KBM-7 (cell line): ENCODE results near the gene TTLL5.

ENCODE experiments used
- DNase-seq: peaks from one replicate; pipeline ENCODE4 v3.0.0-alpha.2; 2015
- in situ Hi-C: fragments of 300-500 bp; cut with MboI; formaldehyde crosslinking; loops from 2 replicates; pipeline ENCODE4 v1.14.3; 2020; ENCODE audit warnings: low sequenced_read_pairs, low pct_unique_long_range_greater_than_20kb, mixed read lengths

Gene TTLL5

DNA sequence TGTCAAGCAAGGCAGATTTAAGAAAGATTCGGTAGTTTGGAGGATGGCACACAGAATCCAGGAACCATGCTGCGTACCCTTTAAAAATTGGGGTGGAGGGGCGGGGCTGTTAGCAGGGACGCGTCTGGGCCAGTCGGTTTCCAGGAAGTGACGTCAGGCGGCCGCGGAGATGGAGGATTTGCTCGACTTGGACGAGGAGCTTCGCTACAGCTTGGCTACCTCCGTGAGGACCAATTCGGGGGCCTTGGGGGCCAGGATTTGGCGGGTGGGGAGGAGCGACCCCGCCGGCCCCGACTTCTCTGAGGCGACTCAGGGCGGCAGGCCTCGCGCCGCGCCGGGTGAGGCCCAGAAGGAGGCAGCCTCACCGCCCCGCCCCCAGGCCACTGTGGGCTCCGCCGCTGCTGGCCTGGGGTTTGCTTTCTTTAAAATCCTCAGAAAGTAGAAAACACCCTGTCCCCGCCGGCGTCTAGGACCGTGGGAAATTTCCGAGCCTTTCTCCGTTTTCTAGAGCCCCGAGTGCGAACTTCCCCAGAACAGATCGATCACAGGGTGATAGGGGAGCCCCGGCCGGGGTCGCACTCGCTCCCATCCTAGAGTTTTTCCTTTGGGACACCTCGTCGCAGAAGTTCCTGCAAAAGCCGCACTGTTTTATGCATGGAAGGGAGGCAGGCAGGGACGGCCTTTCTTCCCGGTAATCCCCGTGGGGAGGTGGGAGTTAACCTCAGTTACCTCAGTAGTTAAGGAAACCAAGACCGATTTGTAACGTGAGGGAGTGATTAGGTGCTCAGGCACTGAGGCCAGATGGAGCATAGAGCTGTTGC lies 324.8 kb downstream of the TTLL5 start, which contains the start of gene IFT43:
Gene IFT43 (plus strand): TSS at position 146 of the 821 bp plus-strand sequence. CDS start 24 bp downstream, at position 170.
- in situ Hi-C loops = no loop called here

DNA sequence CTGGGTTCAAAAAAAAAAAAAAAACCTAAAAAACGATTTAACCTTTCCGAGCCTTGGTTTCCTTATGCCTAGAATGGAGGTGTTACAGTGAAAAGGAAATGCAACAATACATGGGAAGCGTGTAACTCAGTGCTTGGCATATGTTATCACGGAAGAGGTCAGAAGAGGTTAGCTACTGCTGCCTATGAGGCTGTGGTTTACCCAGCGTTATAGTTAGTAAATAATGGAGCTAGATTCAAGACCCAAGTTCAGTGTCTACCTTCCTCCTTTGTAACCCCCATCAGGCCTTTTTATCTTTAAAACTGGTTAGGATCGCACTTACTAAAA lies 325.4 kb downstream of the TTLL5 start:
- DNase-seq = no peak
- in situ Hi-C loops = no loop called here

More for the DNA sequence above, 324.8 kb downstream of the TTLL5 start, which contains the start of gene IFT43:
- DNase-seq = peak; percentile 78

DNA sequence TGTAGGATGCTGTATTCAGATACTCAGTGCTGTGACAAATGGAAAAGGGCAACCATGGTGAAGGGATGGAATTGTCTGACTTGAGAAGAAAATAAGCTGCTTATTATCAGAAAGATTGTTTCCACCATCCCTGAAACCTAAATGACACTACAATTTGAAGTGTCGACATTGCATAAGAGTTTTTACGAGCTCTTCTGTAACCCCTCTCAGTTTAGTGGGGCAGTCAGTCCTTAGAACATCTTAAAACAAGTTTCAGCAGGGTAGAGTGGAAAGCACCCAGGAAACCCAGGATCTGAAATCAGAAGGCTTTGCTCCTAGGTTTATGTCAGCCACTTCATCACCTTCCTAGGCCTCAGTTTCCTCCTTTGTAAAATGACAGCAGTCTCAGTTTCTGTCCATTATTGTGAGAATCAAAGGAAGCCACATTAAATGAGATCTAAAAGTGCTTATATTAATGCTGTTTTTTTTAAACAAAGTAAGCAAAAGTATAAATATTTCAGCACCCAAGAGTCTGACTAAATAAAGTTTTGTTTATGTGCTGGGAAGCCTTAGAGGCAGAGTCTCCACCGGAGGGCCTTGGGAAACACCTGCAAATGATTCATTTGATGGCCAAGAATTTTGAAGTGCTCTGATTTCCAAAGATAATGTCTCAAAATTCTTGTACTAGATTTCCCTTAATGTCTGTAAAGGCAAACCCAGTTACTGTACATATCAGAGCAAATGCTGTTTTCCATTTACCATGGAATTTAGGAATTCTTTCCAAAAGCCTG lies 326.3 kb downstream of the TTLL5 start:
- in situ Hi-C loops = no loop called here
- DNase-seq = no peak

GRCh38 chr14:75989134-75989533 lies 328.1 kb downstream of the TTLL5 start:
- in situ Hi-C loops = no loop called here
- no peak for DNase-seq

DNA sequence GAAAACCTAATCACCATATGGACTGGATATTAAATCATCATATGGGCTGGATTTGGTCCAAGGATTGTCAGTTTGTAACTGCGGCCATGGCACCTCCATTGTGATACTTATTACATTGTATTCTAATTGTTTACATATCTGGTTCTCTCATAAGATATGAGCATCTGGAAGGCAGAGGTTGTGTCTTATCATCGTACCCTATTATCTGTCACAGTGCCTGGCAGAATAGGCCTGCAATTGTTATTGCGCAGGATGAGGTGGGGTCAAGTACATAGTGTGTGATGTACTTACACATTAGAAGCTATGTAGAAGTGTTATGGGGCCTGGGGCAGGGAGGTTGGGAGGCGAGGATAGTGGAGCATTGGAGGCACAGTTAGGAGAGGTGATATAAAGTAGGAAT lies 329.3 kb downstream of the TTLL5 start:
- in situ Hi-C loops = no loop called here
- DNase-seq = no peak

- DNase-seq = no peak
- in situ Hi-C loops = no loop called here
These were observed 330.7 kb downstream of the TTLL5 start for GRCh38 chr14:75991753-75992152.

GRCh38 chr14:75993567-75994041 lies 332.6 kb downstream of the TTLL5 start:
- in situ Hi-C loops = no loop called here
- no peak for DNase-seq

DNA sequence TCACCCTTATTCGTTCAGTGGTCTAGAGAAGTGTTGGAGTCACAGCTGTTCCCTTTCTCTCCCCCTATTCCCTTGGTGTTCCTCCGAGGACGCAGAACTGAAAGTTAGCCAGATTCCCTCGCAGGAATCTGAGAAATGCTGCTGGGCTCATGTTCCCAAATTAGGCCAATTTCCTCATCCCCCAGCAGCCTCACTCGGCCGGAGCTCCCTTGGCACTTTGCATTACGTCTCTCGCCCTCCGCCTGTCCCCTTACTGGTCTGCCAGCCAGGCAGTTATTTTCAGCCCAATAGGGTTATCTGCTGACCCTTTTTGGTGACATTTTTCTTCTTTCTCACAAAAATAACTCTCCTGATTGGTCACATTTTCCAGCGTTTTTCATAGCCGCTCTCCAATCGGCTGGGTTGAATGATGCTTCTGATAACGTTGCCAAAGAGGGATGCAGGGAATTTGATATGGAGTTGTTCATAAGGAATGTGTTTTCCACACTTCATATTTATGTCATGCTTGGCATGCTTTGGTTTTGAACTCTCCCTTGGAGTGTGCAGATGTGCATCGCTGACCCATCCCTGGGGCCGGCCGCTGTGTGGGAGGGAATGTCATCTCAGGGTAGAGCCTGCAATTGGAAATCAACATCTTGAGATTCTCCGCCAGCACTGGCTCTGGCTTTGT lies 334.5 kb downstream of the TTLL5 start:
- no peak for DNase-seq
- in situ Hi-C loops = no loop called here

DNA sequence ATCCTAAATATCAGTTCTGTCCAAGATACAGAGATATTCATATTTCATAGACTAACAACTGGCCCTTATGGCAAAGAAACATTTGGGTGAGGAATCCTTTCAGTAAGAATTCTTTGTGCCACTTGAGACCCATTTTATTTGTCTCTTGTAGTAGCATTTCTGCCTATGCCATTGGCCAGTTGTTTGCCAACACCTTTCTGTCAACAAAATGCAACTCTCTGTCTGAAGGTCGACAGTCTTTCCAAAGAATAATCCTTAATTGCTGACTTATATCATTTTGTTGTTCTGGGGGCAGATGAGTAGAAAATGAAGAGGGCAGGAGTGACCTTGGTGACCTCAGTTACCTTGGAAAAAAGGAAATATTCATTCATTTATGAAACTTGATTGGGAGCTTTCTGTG lies 335.4 kb downstream of the TTLL5 start:
- DNase-seq = no peak
- in situ Hi-C loops = no loop called here

GRCh38 chr14:75999511-76000190 lies 338.6 kb downstream of the TTLL5 start:
- DNase-seq = no peak
- in situ Hi-C loops = no loop called here

- in situ Hi-C loops = no loop called here
- DNase-seq = no peak
These were observed 341.3 kb downstream of the TTLL5 start for GRCh38 chr14:76002383-76002782.
